GM21367 (cell line): ENCODE measurements around the gene NTNG1.
"Not testable (repeated sequence)": the region's sequence is repeated elsewhere in the genome, so short reads cannot be mapped to it uniquely, and the experiment has no call there.

Experiments
- ATAC-seq: cut with Tn5 transposase; IDR thresholded peaks from one replicate; pipeline ENCODE4 v1.9.1; 2021; ENCODE audit not compliant: unreplicated experiment

The NTNG1 gene

DNA sequence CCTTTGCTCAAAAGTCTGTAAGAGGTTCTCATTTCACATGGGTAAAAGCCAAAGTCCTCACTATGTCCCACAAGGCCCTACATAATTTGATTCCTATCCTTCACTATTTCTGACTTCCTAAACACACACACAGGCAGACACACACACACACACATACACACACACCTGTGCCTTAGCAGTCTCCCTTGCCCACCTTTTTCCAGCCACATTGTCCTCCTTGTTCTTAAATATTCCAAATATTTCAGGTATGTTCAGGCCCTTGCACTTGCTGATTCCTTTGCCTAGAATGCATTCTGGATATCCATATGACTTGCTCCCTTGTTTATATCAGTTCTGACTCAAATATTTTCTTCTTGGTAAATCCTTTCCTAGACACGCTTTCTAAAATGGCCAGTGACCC, 54.6 kb downstream of the NTNG1 start:
- no peak for ATAC-seq

- peak; percentile 94 for ATAC-seq
Measured at GRCh38 chr1:107196973-107197562, 56.2 kb downstream of the NTNG1 start.

DNA sequence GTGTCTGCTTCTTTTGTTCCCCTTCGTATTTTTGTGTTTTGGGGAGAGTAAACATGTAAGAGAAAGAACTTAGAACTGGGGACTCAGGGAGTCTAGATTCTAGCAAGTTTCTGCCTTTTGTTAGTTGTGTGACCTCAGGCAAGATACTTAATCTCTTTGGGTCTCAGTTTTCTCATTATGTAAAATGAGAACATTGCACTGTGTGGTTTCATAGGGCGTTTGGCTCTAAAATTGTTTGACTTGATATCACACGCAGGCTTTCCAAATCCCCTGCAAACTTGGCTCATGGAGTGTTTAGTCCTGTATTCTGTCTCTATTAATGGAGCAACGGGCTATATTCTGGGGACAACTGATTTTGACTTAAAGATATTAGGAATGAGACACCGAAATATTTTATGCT, 57.7 kb downstream of the NTNG1 start:
- no peak for ATAC-seq

DNA sequence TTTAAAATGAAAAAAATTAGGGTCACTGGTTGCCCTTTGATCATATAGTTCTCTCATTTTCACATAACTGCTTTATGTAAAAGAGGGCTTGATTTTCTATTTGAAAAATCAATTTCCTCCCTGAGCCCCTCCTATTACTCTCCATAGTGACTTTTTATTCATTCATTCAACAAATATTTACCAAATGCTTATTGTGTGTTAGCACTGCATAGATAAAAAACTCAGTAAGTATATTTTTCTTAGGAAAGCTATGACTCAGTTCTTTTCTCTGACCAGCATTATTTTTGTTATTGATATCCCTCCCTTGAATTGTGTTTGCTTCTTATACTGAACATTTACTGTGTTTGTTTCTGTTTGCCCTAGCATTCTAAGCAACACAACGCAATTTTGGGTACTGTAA, 59.8 kb downstream of the NTNG1 start:
- ATAC-seq: no peak

GRCh38 chr1:107202007-107202406, 61.2 kb downstream of the NTNG1 start:
- no peak for ATAC-seq

DNA sequence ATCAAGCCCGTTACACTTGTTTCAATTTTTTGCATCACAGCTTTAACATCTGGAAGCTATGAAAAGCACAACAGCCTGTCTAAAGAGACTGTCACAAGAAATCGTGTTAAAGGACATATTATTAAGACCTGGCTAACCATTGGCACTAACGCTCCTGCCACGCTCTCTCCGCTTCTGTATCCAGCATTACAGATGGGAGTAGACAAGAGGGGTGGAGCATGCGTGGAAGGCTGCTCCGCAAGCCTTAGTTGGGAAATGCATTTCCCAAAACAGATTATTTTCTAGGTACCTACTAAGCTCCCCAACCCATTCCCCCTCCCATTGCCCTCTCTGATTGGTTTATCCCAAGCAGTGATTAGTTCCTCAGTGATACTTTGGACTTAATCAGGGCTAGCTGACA, 72.4 kb downstream of the NTNG1 start:
- ATAC-seq: no peak

GRCh38 chr1:107220036-107220435, 79.2 kb downstream of the NTNG1 start:
- no peak for ATAC-seq

- no peak for ATAC-seq
Measured at GRCh38 chr1:107225706-107226105, 84.9 kb downstream of the NTNG1 start.

DNA sequence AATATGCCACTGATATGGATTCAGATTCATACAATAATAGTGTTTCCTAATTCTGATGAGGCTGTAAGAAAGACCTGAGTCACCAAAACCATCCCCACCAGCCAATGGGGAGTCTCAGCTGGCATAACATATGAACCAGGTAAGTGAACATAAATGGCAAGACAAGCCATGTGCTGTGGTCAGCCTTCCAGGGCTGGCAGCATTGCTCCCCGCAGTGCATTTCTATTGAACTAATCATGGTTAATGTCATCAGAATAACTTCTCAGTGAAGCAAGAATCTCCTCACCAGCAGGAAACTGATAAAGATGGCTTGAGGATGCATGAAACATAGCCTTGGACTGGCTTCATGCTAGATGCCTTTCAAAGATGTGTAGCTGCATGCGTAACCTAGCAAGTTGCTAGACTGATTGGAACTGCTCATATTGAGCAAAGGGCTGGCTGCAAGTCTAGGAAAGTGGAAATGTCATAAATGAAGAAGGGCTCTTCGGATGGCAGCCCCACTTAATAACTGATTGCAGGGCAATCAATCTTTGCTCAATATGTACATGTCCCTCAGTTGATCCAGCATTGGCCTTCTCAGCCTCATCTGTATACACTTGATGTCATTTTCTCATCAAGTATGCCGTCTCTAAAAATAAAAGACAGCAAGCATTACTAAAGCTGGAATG, 88.0 kb downstream of the NTNG1 start:
- ATAC-seq: no peak

DNA sequence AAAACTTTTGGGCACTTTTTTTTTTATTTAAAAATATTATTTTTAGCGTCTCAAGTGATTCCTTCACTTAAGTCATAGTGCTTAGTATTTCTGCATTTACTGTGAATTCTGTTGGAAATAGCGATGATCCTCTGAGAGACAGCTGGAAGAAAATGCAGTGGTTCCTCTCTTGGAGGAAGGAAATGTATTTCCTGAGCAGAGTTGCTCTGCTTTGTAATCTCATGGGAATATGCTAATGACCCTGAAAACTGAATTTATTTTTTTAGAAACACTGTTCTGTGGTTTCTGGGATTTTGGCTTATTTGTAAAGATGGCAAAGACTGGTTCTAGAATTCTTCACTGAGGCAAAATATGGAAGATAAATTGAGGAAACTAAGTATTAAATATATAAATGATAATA, 88.9 kb downstream of the NTNG1 start:
- no peak for ATAC-seq

DNA sequence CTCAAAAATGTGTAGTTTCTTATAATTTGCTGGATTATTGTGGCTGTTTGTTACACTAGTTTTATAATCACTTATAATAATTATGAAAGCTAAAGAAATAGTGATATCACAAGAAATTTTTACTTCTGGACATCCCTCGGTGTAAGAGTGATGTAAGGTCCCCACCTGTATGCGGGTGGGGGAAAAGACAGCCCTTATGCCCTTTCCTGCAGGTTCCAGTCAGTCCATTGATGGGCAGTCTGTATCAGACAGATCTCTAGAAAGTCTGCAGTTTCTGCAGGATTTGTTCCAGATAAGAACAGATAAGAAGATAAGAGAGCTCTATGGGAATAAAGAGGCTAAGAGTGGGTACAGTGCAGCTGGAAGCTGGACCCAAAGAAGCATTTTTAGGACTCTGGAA, 89.3 kb downstream of the NTNG1 start:
- ATAC-seq: no peak

GRCh38 chr1:107231291-107231690, 90.5 kb downstream of the NTNG1 start:
- no peak for ATAC-seq

GRCh38 chr1:107232426-107232825, 91.6 kb downstream of the NTNG1 start:
- ATAC-seq: no peak

- not testable (repeated sequence) for ATAC-seq
Measured at GRCh38 chr1:107236760-107237159, 95.9 kb downstream of the NTNG1 start.

DNA sequence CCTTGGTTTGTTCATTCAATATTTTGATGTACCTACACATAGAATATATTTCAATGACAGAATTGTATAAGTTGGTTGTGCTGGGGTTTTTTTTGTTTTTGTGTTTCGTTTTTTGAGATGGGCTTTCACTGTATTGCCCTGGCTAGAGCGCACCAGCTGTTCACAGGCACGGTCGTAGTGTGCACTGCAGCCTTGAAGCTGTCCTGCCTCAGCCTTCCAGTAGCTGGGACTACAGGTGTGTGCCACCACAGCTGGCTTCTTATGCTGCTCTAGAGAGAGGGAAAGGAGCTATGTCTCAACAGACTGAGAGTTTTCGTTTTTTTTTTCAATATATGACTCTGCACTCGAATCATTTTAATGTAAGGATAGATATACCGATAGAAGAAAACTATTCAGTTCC, 102.6 kb downstream of the NTNG1 start:
- ATAC-seq: no peak

GRCh38 chr1:107244709-107245500, 104.1 kb downstream of the NTNG1 start:
- no peak for ATAC-seq

- peak; percentile 59 for ATAC-seq
Measured at GRCh38 chr1:107246775-107247345, 106.0 kb downstream of the NTNG1 start.

DNA sequence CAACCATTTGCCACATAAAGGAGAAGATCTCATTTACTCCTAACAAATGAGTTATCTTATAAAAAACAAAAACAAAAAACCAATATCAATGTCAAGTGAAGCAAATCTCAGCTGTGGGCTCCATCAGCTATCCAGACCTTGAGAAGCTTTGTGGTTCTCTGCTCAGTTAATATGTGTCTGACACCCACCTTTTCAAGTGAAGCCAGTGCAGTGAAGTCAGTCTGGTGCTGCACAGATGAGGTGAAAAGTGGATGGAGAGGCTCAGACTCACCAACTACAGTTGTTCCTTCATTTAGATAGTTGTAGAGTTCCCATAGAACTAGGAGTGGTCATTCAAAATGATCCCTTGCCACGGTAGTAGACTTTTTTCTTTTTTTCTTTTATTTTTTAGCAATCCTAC, 106.8 kb downstream of the NTNG1 start:
- no peak for ATAC-seq

DNA sequence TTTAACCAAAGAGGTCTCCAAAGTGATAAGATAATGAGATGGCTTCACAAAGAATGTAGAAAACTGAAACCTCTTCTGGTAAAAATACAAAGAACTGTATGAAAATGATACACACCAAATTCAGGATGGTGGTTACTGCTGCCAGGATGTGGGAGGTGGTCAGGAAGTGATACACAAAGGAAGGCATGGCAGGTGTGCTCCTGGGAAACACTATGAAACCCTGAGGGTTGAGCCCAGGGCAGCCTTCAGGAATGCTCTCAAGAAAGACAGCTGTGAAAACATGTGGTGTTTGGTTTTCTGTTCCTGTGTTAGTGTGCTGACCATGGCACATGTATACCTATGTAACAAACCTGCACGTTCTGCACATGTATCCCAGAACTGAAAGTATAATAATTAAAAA, 109.3 kb downstream of the NTNG1 start:
- ATAC-seq: no peak

DNA sequence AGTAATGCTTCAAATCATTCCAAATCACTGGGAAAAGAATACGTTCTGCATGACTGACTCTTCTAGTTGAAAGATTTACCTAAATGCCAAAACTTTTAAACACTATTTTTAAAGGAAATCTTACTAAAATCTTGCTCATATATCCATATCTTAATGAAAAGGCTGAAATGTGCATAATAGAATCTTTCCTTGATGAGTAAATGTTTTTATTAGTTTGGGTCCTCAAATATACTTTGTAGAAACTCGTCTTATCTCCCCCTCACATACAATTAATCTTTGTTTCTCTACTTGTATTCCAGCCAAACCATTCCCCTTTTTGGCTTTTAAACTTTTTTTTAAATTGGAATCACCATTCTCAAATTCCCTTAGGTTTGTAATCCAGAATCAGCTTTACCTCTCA, 110.2 kb downstream of the NTNG1 start:
- ATAC-seq: no peak

GRCh38 chr1:107251839-107252238, 111.0 kb downstream of the NTNG1 start:
- ATAC-seq: no peak

GRCh38 chr1:107252271-107252670, 111.4 kb downstream of the NTNG1 start:
- no peak for ATAC-seq
